MM.1S (cell line): ENCODE data around the gene ZXDC.

Source experiments
- DNase-seq: peaks from one replicate; pipeline ENCODE4 v3.0.0-alpha.2; 2015
- H2AFZ ChIP-seq: fragments of 300-600 bp; sonication (generic); 2 replicates; pipeline ENCODE4 v1.6.0; 2016; ENCODE audit warnings: antibody characterized with exemption, low read length
- H3F3A ChIP-seq: fragments of 300-600 bp; sonication (generic); 2 replicates; pipeline ENCODE4 v1.6.1; 2016; ENCODE audit warnings: mild to moderate bottlenecking, antibody characterized with exemption, low read length, moderate library complexity, mixed read lengths; ENCODE audit not compliant: insufficient read depth
- H3K27ac ChIP-seq: fragments of 300-600 bp; sonication (generic); 2 replicates; pipeline ENCODE4 v1.5.1; 2016; ENCODE audit warnings: mild to moderate bottlenecking, low read length
- H3K27me3 ChIP-seq: fragments of 300-600 bp; sonication (generic); replicated peaks from 2 replicates; pipeline ENCODE4 v1.6.0; 2016; ENCODE audit warnings: low read length; ENCODE audit not compliant: insufficient read depth
- H3K36me3 ChIP-seq: fragments of 300-600 bp; sonication (generic); replicated peaks from 2 replicates; pipeline ENCODE4 v1.6.1; 2016; ENCODE audit warnings: mild to moderate bottlenecking, low read length, mixed read lengths; ENCODE audit not compliant: insufficient read depth
- H3K4me1 ChIP-seq: fragments of 300-600 bp; sonication (generic); 2 replicates; pipeline ENCODE4 v1.6.1; 2016; ENCODE audit warnings: low read length, mixed read lengths
- H3K4me2 ChIP-seq: fragments of 300-600 bp; sonication (generic); 2 replicates; pipeline ENCODE4 v1.6.0; 2016; ENCODE audit warnings: low read depth, low read length
- H3K4me3 ChIP-seq: fragments of 300-600 bp; sonication (generic); 2 replicates; pipeline ENCODE4 v1.5.1; 2016; ENCODE audit warnings: low read length, mixed read lengths
- H3K79me2 ChIP-seq: fragments of 300-600 bp; sonication (generic); 2 replicates; pipeline ENCODE4 v1.6.1; 2016; ENCODE audit warnings: mixed run types, low read length, mixed read lengths
- H3K9ac ChIP-seq: fragments of 300-600 bp; sonication (generic); 2 replicates; pipeline ENCODE4 v1.6.1; 2016; ENCODE audit warnings: low read length, mixed read lengths
- H3K9me2 ChIP-seq: fragments of 300-600 bp; sonication (generic); replicated peaks from 2 replicates; pipeline ENCODE4 v1.6.1; 2016; ENCODE audit warnings: mild to moderate bottlenecking, low read length, mixed read lengths; ENCODE audit not compliant: insufficient read depth
- H3K9me3 ChIP-seq: fragments of 300-600 bp; sonication (generic); replicated peaks from 2 replicates; pipeline ENCODE4 v1.6.1; 2016; ENCODE audit warnings: mild to moderate bottlenecking, low read length, mixed read lengths; ENCODE audit not compliant: insufficient read depth
- H4K20me1 ChIP-seq: fragments of 300-600 bp; sonication (generic); 2 replicates; pipeline ENCODE4 v1.6.1; 2016; ENCODE audit warnings: mild to moderate bottlenecking, low read length, moderate library complexity, mixed read lengths; ENCODE audit not compliant: insufficient read depth
- CTCF ChIP-seq: fragments of 300-600 bp; sonication (generic); IDR thresholded peaks from 2 replicates; pipeline ENCODE4 v1.5.1; 2016; ENCODE audit warnings: antibody characterized with exemption, low read length, mixed read lengths
- EZH2 ChIP-seq: fragments of 300-600 bp; sonication (generic); optimal IDR thresholded peaks from 2 replicates; pipeline ENCODE3; 2017; ENCODE audit warnings: low read depth, mild to moderate bottlenecking, antibody characterized with exemption, low read length, mixed read lengths
- EZH2phosphoT487 ChIP-seq: fragments of 300-600 bp; sonication (generic); IDR thresholded peaks from 2 replicates; pipeline ENCODE4 v1.6.1; 2018; ENCODE audit warnings: antibody characterized with exemption, low read length

The ZXDC gene

GRCh38 chr3:126452213-126452612, 23.5 kb downstream of the ZXDC start:
- no peaks in the 10 kb centered on the region for H3K9me2 ChIP-seq
- TF ChIP-seq EZH2, result no peak
- no peak for TF ChIP-seq CTCF
- TF ChIP-seq EZH2phosphoT487, result no peak
- no peaks in the 10 kb centered on the region for H3F3A ChIP-seq
- H3K4me2 ChIP-seq, result no peak overlapping the region
- H3K27me3 ChIP-seq, result no peaks in the 10 kb centered on the region
- peaks cover 10% of the 10 kb centered on the region for H3K36me3 ChIP-seq
- H3K4me1 ChIP-seq, result no peaks in the 10 kb centered on the region
- H3K27ac ChIP-seq, result no peak overlapping the region
- no peak overlapping the region for H3K9ac ChIP-seq
- H3K4me3 ChIP-seq, result no peak overlapping the region
- H3K79me2 ChIP-seq, result peaks cover 18% of the 10 kb centered on the region
- no peak for DNase-seq
- no peaks in the 10 kb centered on the region for H3K9me3 ChIP-seq
- 0 out of 2 replicates have a peak, but pooled peaks cover 7% of the 10 kb centered on the region for H4K20me1 ChIP-seq
- H2AFZ ChIP-seq, result no peak overlapping the region

GRCh38 chr3:126451511-126451910, 24.2 kb downstream of the ZXDC start:
- peaks cover 10% of the 10 kb centered on the region for H3K36me3 ChIP-seq
- no peak for TF ChIP-seq EZH2phosphoT487
- TF ChIP-seq CTCF, result no peak
- TF ChIP-seq EZH2, result no peak
- H3K9ac ChIP-seq, result no peak overlapping the region
- no peaks in the 10 kb centered on the region for H3K4me1 ChIP-seq
- 0 out of 2 replicates have a peak, but pooled peaks cover 7% of the 10 kb centered on the region for H4K20me1 ChIP-seq
- no peak overlapping the region for H3K4me2 ChIP-seq
- no peaks in the 10 kb centered on the region for H3F3A ChIP-seq
- no peaks in the 10 kb centered on the region for H3K9me2 ChIP-seq
- H3K27ac ChIP-seq, result no peak overlapping the region
- no peak overlapping the region for H3K4me3 ChIP-seq
- peaks cover 12% of the 10 kb centered on the region for H3K79me2 ChIP-seq
- H3K27me3 ChIP-seq, result no peaks in the 10 kb centered on the region
- DNase-seq, result no peak
- no peak overlapping the region for H2AFZ ChIP-seq
- no peaks in the 10 kb centered on the region for H3K9me3 ChIP-seq

GRCh38 chr3:126450744-126451143, 24.9 kb downstream of the ZXDC start:
- Histone ChIP-seq H3K9me2 (no peaks in the 10 kb centered on the region), H3K27me3 (no peaks in the 10 kb centered on the region), H4K20me1 (0 out of 2 replicates have a peak, but pooled peaks cover 7% of the 10 kb centered on the region), H3K4me2 (no peak overlapping the region), H3K36me3 (peaks cover 10% of the 10 kb centered on the region), H3K4me3 (no peak overlapping the region), H3K79me2 (peaks cover 6% of the 10 kb centered on the region; the same call in 1 of the 2 replicates), H3F3A (no peaks in the 10 kb centered on the region), H2AFZ (no peak overlapping the region), H3K27ac (no peak overlapping the region), H3K4me1 (no peaks in the 10 kb centered on the region), H3K9me3 (no peaks in the 10 kb centered on the region), H3K9ac (no peak overlapping the region)
- no peak for TF ChIP-seq EZH2
- TF ChIP-seq CTCF, result no peak
- TF ChIP-seq EZH2phosphoT487, result no peak
- no peak for DNase-seq
